NCI-H774 (cell line): ENCODE results near the gene BBC3.
"Not testable (repeated sequence)": the region's sequence is repeated elsewhere in the genome, so short reads cannot be mapped to it uniquely, and the experiment has no call there.

Source experiments
- DNase-seq: peaks from one replicate; lab custom pipeline; 2025; lab: John Stamatoyannopoulos, UW

BBC3 gene, protein sequence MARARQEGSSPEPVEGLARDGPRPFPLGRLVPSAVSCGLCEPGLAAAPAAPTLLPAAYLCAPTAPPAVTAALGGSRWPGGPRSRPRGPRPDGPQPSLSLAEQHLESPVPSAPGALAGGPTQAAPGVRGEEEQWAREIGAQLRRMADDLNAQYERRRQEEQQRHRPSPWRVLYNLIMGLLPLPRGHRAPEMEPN

DNA sequence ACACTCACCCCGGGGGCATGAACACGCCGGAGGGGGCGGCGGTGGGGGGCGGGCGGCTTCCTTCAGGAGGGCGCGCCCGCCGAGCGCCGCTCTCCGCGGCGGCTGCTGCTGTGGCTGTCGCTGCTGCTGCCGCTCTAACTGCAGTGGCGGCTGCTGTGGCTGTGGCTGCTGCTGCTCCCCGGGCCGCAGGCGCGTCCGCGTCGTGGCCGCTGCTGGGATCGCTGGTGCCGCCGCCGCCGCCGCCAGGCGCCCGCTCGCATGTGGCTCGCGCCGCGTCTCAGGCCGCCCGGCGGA is at the start of gene BBC3:
BBC3 (minus strand) TSS at position 279 of the 294 bp plus-strand sequence. CDS start 2,768 bp downstream, outside the sequence.
- no peak for DNase-seq

DNA sequence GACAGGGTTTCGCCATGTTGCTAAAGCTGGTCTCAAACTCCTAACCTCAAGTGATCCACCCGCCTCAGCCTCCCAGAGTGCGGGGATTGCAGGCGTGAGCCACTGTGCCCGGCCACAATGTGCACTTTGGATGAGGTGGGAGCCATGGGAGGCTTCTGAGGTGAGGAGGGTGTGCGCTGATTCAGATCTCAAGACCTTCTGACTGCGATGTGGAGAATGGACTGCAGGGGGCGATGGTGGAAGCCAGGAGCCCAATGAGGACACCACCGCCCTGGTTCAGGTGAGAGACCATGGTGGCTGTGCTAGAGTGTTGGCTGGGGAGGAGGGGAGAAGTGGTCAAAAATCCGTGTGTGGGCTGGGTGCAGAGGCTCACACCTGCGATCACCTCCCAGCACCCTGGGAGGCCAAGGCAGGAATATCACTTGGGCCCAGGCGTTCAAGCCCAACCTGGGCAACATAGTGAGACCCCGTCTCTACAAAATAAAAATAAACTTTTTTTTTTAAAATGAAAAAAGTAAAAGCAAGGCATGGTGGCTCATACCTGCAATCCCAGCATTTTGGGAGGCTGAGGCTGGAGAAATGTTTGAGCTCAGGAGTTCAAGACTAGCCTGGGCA is 49.3 kb upstream of the BBC3 start:
- DNase-seq = no peak

DNA sequence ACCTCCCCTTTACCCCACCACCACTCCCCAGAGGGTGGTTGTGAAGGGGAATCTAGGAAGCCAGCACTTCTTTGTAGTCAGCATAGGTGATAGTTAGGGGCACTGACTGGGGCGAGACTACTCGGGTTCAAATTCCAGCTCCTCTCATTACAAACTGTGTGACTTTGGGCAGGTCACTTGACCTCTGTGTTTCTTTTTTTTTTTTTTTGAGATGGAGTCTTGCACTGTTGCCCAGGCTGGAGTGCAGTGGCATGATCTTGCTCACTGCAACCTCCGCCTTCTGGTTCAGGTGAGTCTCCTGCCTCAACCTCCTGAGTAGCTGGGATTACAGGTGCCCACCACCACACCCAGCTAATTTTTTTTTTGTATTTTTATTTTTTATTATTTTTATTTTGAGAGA is 45.5 kb upstream of the BBC3 start:
- DNase-seq = not testable (repeated sequence)

DNA sequence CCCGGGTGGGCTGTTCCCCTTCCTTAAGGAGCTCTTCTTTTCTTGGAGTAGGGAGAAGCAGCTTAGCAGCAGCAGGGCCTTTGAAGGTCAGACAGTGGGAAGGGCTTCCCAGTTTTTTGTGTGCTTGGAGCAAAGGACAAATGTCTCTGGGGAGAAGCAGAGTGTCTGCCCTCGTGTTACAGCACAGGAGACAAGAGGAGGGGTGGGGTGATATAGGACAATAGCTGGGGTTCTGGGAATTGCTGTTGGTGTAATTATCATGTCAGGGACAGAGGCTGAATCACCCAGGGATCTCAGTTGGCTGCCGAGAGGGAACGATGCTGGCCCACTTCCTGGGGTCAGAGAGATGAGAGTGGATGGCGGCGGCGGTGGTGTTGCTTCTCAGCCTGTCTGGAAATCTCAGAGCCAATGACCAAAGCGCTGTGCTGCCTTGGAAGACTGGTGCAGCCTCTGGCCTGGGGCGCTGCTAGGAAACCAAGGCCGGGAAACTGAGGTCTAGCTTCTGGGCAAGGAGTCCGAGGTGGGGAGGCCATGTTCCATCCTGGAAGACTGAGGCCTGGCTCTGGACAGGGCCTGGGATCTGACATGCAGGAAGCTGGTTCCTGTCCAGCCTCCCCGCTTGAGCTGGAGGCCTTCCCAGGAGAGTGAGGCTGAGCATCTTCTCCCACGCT is 44.9 kb upstream of the BBC3 start:
- DNase-seq = no peak

DNA sequence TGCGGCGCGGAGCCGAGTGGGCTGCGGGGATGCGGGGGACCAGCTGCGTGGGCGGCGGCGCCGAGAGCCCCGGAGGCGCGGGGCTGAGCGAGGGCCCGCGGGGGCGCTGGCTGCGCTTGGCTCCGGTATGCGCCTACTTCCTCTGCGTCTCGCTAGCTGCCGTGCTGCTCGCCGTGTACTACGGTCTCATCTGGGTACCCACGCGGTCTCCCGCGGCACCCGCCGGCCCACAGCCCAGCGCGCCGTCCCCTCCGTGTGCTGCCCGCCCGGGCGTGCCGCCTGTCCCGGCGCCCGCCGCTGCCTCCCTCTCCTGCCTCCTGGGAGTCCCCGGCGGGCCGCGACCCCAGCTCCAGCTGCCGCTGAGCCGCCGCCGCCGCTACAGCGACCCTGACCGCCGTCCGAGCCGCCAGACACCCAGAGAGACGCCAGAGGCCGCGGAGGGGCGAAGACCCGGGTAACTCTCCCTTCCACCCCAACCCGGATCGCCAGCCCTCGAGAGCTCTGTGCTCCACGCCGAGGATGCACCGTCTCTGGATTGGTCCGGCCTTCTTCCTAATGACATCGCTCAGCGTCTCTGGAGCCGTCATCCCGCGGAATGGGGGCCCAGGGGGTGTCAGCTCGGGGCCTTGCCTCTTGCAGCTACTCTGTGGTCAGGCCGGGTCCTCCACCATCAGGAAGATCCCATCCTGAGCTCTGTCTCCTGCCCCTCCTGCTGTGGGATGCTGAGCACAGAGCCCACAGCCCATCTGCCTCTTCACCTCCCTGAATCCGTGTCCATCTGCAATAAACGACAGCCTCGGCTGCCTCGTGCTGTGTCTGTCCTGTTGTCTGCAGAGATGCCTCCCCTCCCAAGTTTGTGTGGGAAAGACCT is 44.1 kb upstream of the BBC3 start:
- DNase-seq = no peak

DNA sequence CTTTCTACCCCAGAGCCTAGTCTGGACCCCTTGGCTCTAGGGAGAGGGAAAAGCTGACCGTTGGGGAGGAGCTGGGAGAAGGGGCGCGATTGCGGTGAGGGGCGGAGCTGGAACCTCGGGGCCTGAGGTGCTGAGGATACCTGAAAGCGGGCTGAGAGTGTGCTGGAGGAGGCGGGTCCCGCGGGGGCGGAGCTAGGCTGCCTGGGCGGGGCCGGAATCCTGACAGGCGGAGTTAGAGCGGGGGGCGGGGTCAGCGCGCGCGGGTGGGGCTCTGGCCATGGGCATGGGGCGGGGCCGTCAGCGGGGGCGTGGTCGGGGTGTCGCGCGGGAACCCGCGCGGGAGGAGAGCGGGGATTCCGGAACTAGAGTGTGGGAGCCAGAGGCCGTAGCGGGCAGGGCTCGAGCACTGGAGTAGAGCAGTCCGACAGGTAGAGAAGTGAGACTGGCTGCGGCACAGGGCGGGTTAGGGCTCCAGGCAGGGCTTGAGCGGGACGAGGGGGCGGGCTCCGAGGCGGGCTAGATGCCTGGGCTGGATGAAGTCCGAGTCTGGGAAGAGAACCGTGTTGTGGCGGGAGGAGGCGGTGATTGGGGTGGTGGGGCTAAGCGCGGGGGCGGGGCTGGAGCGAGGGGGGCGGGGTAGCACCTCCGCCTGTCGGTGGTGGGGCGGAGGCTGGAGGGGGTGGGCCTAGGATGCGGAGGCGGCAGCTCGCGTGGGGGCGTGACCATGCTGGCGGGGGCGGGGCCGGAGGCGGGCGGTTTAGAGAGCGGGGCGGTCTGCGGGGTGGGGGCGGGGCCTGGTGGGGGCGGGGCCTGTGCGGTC is 43.3 kb upstream of the BBC3 start, which contains the start of gene INAFM1:
INAFM1 (plus strand) TSS at position 815 of the 820 bp plus-strand sequence. CDS start 35 bp downstream, outside the sequence.
- DNase-seq = peak; percentile 89

DNA sequence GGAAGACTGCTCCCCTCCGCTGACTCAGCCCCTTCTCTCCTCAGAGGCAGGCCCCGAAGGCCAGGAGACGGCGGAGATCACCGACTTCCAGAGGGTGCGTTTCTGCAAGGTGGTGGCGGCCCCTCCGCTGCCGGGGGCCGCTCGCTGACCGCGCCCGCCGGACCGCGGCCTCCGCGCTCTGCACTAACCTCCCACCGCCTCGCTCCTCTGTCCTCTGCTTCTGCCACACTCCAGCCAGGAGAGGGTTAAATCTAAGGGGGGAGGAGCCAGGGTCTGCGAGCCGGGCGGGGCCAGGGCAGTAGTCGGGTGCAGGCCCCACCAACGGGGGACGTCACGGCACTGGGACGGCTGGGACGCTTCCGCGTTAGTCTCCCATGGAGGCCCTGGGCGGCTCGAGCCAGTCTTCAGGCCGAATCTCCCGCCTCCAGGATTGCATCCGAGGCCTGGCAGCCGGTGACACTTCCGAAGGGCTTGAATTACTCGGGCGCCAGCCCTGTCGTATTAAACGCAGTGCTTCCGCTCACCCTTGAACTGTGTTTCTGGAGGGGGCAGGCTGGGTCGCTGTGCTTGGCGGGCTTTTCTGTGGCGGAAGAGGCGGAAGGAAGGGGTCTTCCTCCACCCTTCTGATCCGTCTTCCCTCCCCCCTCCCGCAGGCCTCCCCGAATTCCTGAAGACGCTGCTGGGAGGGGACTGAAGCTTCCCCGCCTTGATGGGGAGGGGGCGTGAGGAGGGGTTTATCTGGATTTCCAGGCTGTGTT is 42.5 kb upstream of the BBC3 start:
- DNase-seq = peak; percentile 90

DNA sequence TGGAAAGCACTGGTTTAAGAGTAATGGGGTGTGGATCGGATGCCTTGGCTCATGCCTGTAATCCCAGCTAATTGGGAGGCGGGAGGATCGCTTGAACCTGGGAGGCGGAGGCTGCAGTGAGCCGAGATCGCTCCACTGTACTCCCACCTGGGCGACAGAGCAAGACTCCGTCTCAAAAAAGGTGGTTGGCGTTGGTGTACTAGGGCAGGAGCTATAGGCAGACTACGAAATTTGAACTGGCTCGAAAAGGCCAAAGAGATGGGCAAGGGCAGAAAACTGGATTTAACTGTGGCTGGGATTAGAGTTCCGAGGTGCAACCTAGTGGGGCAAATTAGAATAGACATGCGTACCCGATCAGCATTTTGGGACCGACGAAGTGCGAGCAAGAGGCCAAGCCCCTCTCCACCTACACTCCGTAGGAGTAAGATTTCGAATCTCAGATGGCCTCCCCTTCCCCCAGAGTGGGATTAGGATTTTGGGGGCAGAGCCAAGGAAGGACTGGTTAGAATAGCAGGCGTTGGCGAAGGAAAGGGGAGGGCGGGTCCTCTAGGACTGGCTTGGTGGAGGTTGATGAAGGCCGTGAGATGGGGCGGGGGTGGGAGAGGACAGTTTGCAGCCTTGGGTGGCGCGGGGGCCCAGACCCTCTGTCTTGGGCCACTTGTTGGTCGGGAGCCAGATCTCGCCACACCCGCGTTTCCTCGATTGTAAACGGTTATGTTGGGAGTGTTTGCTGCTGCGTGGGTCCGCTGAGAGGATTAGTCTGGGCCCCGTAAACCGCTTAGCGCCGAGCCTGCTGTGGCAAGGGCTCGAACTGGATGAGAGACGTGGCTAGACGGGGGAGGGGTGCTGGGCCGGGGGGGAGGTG is 41.7 kb upstream of the BBC3 start:
- no peak for DNase-seq

DNA sequence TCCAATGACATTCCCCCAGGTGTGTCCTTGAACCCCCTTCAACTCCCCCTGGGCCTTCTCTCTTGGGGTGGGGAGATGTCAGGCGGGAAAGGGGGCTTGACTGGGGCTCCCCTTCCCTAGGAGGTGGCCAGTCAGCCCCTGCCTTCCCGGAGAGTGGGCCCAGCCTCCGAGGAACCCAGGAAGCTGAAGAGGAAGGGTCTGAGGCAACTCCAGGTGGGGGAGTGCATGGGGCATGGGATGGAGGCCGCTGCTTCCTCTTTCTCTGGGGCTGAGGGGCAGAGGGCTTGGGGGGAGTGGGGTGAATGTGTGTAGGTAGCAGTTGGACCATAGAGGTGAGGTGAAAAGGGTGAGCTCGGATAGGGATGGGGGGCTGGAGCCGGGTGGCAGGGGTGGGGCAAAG is 41.0 kb upstream of the BBC3 start:
- DNase-seq = no peak

DNA sequence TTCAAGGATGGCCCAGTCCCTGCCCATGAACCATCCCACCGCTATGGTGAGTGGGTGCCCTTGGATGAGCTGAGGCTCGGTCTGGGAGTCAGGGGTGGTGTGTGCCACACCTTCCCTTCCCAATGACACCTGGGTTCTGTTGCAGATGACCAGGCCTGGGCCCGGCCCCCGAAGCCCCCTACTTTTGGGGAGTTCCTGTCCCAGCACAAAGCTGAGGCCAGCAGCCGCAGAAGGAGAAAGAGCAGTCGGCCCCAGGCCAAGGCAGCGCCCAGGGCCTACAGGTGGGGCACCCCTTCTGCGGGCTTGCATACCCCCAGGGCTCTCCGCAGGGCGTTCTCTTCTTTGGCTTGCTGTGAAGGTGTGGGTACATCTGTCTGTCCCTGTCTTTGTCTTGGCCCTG is 39.4 kb upstream of the BBC3 start:
- DNase-seq = no peak

DNA sequence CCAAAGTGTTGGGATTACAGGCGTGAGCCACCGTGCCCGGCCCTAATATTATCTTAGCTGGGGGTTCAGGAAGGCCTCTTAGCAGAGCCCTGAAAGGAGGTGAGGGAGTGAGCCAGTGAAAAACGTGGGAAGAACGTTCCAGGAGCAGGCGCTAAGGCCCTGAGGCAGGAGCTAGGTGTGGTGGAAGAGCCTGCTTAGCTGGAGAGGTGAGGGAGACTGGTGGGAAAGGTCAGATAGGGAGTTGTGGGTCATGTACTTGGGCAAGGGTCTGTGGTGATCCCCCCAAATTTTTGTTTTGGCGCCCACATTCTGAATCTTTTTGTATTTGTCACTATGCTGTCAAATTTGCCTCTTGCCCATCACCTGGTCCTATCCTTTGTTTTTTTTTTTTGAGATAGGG is 38.6 kb upstream of the BBC3 start:
- no peak for DNase-seq

DNA sequence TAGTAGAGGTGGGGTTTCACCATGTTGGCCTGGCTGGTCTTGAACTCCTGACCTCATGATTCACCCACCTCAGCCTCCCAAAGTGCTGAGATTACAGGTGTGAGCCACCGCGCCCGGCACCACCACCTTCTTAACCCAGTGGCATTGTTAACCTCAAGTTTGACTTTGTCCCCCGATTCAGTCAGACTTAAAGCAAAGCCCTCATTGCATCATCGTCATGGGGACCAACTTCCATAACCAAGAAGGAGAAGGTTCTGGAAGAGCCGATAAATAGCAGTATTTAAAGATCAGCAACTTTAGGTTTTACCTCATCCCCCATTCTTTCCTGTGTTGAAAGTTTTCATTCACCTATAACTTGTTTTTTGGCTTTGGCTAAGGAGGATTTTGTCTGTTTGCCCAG is 37.0 kb upstream of the BBC3 start:
- no peak for DNase-seq

DNA sequence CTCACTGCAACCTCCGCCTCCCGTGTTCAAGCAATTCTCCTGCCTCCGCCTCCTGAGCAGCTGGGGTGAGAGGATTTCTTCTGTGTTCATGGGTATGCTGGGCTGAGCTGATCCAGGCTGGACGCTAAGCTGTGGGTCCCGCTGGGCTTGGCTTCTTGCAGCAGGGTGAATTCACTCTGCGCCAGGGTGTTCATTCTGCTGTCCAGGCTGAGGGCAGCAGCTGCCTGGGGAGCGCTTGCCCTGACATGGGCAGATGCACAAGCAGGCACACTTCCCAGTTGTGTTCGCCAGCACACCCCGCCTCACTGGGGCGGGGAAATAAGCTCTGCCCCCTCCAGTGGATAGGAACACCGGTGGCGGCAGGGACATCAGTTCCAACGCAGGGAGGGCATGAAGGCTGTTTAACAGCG is 36.4 kb upstream of the BBC3 start:
- DNase-seq = no peak

DNA sequence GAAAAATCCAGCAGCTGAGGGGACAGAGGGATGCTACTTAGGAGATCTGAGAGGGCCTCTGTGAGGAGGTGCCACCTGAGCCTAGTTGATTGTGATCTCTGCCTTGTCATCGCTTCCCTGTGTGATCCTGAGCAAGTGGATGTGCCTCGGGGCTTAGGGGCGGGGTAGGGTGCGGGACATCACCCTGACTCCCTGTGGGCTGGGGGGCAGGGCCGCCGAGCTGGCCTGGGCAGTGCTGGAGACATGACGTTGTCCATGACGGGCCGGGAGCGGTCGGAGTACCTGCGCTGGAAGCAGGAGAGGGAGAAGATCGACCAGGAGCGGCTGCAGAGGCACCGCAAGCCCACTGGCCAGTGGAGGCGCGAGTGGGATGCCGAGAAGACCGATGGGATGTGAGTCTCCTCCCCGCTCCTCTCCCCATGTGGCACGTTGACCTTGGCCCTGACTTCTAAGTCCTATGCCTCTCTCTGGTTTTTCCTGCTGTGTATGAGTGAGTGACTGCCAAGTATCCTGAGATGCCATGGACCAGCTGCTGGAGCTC is 35.5 kb upstream of the BBC3 start:
- DNase-seq = no peak

DNA sequence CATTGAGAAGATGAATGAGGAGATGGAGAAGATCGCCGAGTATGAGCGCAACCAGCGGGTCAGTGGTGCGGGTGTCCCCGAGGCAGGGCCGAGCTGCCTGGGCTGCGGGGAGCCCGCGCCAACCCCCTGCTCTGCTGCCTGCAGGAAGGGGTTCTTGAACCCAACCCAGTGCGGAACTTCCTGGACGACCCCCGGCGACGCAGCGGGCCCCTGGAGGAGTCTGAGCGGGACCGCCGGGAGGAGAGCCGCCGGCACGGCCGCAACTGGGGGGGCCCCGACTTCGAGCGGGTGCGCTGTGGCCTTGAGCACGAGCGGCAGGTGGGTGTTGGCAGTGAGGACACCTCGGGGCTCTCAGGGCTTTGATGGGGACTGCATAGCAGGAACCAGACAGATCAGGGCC is 33.6 kb upstream of the BBC3 start:
- DNase-seq = no peak

DNA sequence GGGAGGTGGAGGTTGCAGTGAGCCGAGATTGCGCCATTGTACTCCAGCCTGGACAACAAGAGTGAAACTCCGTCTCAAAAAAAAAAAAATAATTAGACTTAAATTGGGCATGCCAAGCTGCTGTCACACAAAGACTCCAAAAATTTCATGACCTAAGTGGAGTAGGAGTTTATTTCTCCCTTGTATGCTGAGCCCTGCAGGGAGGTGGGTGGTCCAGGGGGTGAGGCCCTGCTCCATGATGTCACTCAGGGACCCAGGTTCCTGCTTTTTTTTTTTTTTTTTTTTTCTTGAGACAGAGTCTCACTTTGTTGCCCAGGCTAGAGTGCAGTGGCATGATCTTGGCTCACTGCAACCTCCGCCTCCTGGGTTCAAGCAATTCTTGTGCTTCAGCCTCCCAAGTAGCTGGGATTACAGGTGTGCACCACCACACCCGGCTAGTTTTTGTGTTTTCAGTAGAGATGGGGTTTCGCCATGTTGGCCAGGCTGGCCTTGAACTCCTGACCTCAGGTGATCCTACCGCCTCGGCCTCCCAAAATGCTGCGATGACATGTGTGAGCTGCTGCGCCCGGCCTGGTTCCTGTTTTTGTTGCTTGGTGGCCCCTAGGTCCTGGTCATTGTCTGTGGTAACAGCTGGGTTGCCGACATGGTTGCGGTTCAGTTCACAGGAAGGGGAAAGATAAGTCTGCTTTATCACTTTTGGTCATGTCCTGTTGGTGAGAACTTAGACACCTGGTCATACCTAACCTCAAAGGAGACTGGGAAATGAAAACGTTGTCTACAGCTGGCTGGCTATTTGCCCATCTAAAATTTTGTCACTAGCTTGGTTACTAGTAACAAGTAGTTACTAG is 31.2 kb upstream of the BBC3 start:
- DNase-seq = not testable (repeated sequence)

DNA sequence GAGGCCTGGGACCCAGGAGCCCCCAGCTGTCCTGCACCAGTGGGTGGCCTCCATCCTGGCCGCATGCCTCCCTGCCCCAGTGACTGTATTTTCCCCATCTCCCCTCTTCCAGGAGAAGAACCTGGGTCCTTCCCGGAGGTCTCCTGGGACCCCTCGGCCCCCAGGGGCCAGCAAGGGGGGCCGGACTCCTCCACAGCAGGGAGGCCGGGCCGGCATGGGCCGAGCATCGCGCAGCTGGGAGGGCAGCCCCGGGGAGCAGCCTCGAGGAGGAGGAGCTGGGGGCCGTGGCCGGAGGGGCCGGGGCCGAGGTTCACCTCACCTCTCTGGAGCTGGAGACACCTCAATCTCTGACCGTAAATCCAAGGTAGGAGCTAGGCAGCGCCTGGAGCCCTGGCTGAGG is 29.5 kb upstream of the BBC3 start:
- DNase-seq = no peak

DNA sequence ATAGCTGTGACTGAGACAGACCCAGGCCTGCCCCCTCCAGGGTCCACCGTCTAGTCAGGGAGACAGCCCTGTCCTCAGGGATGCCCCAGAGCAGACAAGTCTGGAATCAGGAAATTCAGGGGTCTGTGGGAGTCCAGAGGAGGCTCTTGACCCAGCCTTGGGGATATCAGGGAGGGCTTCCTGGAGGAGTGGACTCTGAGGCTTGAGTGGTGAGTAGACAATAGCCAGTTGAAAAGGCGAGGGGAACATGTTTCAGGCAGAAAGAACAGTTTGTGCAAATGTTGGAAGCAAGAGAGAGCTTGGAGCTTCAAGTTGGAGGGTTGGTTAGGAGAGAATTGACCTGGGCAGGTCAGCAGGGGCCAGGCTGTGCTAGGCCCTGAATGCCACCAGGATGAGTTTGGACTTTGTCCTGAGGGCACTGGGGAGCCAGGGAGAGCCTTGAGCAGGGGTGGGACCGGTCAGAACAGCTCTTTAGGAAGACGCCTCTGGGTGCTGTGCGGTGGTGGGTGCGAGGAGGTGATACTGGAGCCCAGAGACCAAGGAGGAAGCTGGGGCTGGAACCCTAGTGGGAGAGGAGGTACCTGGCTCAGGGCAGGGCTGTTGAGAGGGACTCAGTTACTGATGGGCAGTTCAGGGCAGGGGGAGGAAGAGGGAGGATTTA is 28.0 kb upstream of the BBC3 start:
- DNase-seq = no peak
